ENCODE measurements around the gene KRTAP4-2. TPM values are rescaled to one million over a fixed set of nuclear protein-coding genes. Genes with fewer than 3 reads are reported as not detected.
"Not testable (repeated sequence)": the region's sequence is repeated elsewhere in the genome, so short reads cannot be mapped to it uniquely, and the experiment has no call there.

KRTAP4-2 gene
- polyA plus RNA-seq (ENCODE audit: insufficient read length in 4 of 4), result not detected

GRCh38 chr17:41177727-41178271 is at the start of gene KRTAP4-2:
TSS of gene KRTAP4-2 (minus strand) at chr17:41178221. CDS start at chr17:41178164, 57 bp downstream.
- DNase-seq (ENCODE audit: low read depth in 4 of 4, low spot score in 3 of 4), result no peak

- DNase-seq (ENCODE audit: low read depth in 4 of 4, low spot score in 3 of 4), result not testable (repeated sequence)
Measured at GRCh38 chr17:41226598-41227095, 48.6 kb upstream of the KRTAP4-2 start, which contains the start of gene KRTAP9-2. TSS of gene KRTAP9-2 (plus strand) at chr17:41226648. CDS start at chr17:41226655, 7 bp downstream.

- no peak for DNase-seq (ENCODE audit: low read depth in 4 of 4, low spot score in 3 of 4)
Measured at GRCh38 chr17:41226051-41226450, 48.0 kb upstream of the KRTAP4-2 start.

GRCh38 chr17:41223821-41224220 is 45.8 kb upstream of the KRTAP4-2 start:
- no peak for DNase-seq (ENCODE audit: low read depth in 4 of 4, low spot score in 3 of 4)

GRCh38 chr17:41215681-41216080 is 37.7 kb upstream of the KRTAP4-2 start:
- no peak for DNase-seq (ENCODE audit: low read depth in 4 of 4, low spot score in 3 of 4)

- DNase-seq (ENCODE audit: low read depth in 4 of 4, low spot score in 3 of 4), result no peak
Measured at GRCh38 chr17:41212524-41213169, 34.6 kb upstream of the KRTAP4-2 start.

GRCh38 chr17:41211845-41212466 is 33.9 kb upstream of the KRTAP4-2 start:
- no peak for DNase-seq (ENCODE audit: low read depth in 4 of 4, low spot score in 3 of 4)

GRCh38 chr17:41199421-41200078 is 21.5 kb upstream of the KRTAP4-2 start:
- DNase-seq (ENCODE audit: low read depth in 4 of 4, low spot score in 3 of 4), result no peak

GRCh38 chr17:41196068-41196467 is 18.0 kb upstream of the KRTAP4-2 start:
- no peak for DNase-seq (ENCODE audit: low read depth in 4 of 4, low spot score in 3 of 4)

- DNase-seq (ENCODE audit: low read depth in 4 of 4, low spot score in 3 of 4), result no peak
Measured at GRCh38 chr17:41190328-41190727, 12.3 kb upstream of the KRTAP4-2 start.

GRCh38 chr17:41189837-41190318 is 11.9 kb upstream of the KRTAP4-2 start, which contains the start of gene KRTAP9-1:
TSS of gene KRTAP9-1 (plus strand) at chr17:41189887. CDS start at chr17:41189887, 0 bp downstream.
- DNase-seq (ENCODE audit: low read depth in 4 of 4, low spot score in 3 of 4), result not testable (repeated sequence)

- DNase-seq (ENCODE audit: low read depth in 4 of 4, low spot score in 3 of 4), result no peak
Measured at GRCh38 chr17:41186872-41187271, 8.9 kb upstream of the KRTAP4-2 start.

GRCh38 chr17:41185001-41185400 is 7.0 kb upstream of the KRTAP4-2 start:
- DNase-seq (ENCODE audit: low read depth in 4 of 4, low spot score in 3 of 4), result no peak

- DNase-seq (ENCODE audit: low read depth in 4 of 4, low spot score in 3 of 4), result no peak
Measured at GRCh38 chr17:41184480-41184961, 6.5 kb upstream of the KRTAP4-2 start, which contains the start of gene KRTAP4-1. TSS of gene KRTAP4-1 (minus strand) at chr17:41184911. CDS start at chr17:41184854, 57 bp downstream.

GRCh38 chr17:41178843-41179616 is 1.0 kb upstream of the KRTAP4-2 start:
- DNase-seq (ENCODE audit: low read depth in 4 of 4, low spot score in 3 of 4), result no peak

GRCh38 chr17:41178341-41178740 is 320 bp upstream of the KRTAP4-2 start:
- no peak for DNase-seq (ENCODE audit: low read depth in 4 of 4, low spot score in 3 of 4)

GRCh38 chr17:41176744-41177387 is 1.2 kb downstream of the KRTAP4-2 start:
- DNase-seq (ENCODE audit: low read depth in 4 of 4, low spot score in 3 of 4), result no peak

GRCh38 chr17:41171886-41172285 is 6.1 kb downstream of the KRTAP4-2 start:
- DNase-seq (ENCODE audit: low read depth in 4 of 4, low spot score in 3 of 4), result no peak

- DNase-seq (ENCODE audit: low read depth in 4 of 4, low spot score in 3 of 4), result no peak
Measured at GRCh38 chr17:41168121-41168520, 9.9 kb downstream of the KRTAP4-2 start, which contains the start of gene KRTAP4-3. TSS of gene KRTAP4-3 (minus strand) at chr17:41168221. CDS start at chr17:41168172, 49 bp downstream.

Measured in left renal pelvis (tissue), 4 donors.